Peyer's patch (tissue), 4 donors: ENCODE results near the gene ZNF649.

Experiments
- CTCF ChIP-seq, 6 experiments: fragments of 450-650 bp in 4 of 6; fragments of 200-600 bp in 2 of 6; sonication (generic) in 1 of 6; IDR thresholded peaks; one replicate each; pipeline ENCODE4 v1.5.1; 2017 to 2019; ENCODE audit warnings: antibody characterized with exemption in 6 of 6, mild to moderate bottlenecking in 3 of 6, moderate library complexity in 1 of 6
- POLR2A ChIP-seq, 2 donors: fragments of 450-650 bp; IDR thresholded peaks; one replicate each; pipeline ENCODE4 v1.5.1; 2017; ENCODE audit warnings: antibody characterized with exemption in 2 of 2, mild to moderate bottlenecking in 2 of 2, moderate library complexity in 2 of 2

GRCh38 chr19:51891193-51891747 lies 13.5 kb downstream of the ZNF649 start:
- no peak for TF ChIP-seq POLR2A (IDR thresholded peaks at IDR 0.05)
- no peak for TF ChIP-seq CTCF (IDR thresholded peaks at IDR 0.05)
